Lung microvascular endothelial cell (primary cell): ENCODE measurements around the gene OLAH. TPM values are rescaled to one million over a fixed set of nuclear protein-coding genes. Genes with fewer than 3 reads are reported as not detected.

Source experiments
- DNase-seq, 2 donors: peaks; one replicate each; pipeline versions ENCODE4 v3.0.0 to v3.0.0-alpha.2; 2010; ENCODE audit warnings: low read depth in 2 of 2
- total RNA-seq: library from RNA; depleted of rRNA; stranded (reverse); fragments of >200 nt; gene quantifications from 2 replicates; pipeline ENCODE4 v1.2.1, GENCODE V29; 2014

The OLAH gene
- total RNA-seq, 1 donor from 2014 or later: 0.20 TPM

DNA sequence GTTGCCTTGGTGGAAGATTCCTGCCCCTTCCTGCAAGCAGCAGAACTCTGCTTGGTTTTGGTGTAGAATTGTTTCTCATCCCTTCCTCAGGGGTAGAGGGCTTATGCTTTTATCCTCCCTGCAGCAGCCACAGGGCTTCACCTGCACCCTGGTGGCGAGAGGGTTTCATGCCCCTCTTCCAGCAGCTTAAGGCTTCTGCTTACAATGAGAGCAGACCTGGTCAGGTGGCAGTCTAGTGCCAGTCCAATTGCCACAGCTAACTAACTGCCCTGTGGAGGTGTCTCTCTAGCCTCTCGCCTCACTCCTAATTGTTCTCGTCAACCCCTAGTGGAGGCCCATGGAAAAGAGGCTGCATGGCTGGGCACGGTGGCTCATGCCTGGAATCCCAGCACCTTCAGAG lies 25.5 kb downstream of the OLAH start:
- no peak for DNase-seq

- no peak for DNase-seq
Observed at GRCh38 chr10:15072358-15072757, 28.6 kb downstream of the OLAH start.

GRCh38 chr10:15075421-15075820 lies 31.7 kb downstream of the OLAH start:
- no peak for DNase-seq

- DNase-seq: no peak
Observed at GRCh38 chr10:15083674-15084501, 40.1 kb downstream of the OLAH start.

DNA sequence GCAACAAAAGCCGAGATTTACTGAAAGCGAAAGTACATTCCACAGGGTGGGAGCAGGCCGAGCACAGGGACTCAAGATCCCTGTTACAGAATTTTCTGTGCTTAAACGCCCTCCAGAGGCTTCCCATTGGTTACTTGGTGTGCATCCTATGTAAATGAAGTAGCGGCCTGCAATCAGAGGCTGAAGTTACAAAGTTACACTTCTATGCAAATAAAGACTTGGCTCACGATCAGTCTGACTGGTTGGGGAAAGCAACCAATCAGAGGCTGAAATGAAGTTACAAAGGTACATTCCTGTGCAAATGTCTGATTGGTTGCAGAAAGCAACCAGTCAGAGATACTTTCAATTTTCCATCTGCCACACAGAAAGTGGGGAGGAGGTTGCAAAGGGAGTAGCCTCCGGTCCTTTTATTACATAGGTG lies 40.8 kb downstream of the OLAH start:
- DNase-seq: peak; percentile 96 to 98

DNA sequence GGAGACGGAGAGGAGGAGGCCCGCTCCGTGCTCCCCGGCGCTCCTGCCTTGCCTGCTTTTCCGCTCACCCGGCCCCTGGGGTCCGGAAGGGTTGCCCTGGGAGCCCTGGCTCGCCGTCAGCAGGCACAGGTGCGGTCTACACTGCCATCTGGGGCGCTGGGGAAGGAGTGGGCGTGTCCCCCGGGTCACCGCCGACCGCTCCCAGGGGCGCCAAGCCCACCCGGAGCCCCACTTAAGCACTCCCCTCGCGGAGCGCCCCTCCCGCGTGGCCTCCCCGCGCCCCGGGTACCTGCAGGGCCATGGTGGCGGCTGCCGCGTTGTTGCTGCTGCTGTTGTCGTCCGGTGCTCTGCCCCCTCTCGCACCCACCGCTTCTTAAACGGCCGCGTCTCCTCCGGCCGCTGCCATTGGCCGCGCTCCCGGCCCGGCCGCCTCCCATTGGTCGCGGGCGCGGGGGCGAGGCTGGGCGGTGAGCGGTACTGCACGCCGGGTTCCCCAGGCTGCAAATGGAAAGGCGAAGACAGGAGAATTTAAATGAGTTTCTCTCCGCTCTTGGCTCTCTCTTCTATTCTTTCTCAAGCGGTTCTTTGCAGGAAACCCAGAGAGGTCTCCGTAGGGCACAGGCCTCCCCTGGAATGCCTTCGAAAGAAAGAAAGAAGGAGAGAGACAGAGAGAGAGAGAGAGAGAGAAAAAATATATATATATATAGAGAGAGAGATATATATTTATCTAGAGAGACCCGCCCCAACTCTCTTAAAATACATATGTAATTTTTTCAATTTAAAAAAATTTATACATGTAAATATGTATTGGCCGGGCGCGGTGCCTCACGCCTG lies 44.9 kb downstream of the OLAH start, which contains the start of gene ACBD7:
ACBD7 (minus strand) TSS at position 349 of the 834 bp plus-strand sequence; CDS start at position 301, 48 bp downstream.
- peak; percentile 81 to 82 for DNase-seq

GRCh38 chr10:15091418-15091817 lies 47.7 kb downstream of the OLAH start:
- no peak for DNase-seq

GRCh38 chr10:15092855-15093408 lies 49.2 kb downstream of the OLAH start:
- DNase-seq: no peak

- no peak for DNase-seq
Observed at GRCh38 chr10:15096661-15097010, 52.9 kb downstream of the OLAH start.

DNA sequence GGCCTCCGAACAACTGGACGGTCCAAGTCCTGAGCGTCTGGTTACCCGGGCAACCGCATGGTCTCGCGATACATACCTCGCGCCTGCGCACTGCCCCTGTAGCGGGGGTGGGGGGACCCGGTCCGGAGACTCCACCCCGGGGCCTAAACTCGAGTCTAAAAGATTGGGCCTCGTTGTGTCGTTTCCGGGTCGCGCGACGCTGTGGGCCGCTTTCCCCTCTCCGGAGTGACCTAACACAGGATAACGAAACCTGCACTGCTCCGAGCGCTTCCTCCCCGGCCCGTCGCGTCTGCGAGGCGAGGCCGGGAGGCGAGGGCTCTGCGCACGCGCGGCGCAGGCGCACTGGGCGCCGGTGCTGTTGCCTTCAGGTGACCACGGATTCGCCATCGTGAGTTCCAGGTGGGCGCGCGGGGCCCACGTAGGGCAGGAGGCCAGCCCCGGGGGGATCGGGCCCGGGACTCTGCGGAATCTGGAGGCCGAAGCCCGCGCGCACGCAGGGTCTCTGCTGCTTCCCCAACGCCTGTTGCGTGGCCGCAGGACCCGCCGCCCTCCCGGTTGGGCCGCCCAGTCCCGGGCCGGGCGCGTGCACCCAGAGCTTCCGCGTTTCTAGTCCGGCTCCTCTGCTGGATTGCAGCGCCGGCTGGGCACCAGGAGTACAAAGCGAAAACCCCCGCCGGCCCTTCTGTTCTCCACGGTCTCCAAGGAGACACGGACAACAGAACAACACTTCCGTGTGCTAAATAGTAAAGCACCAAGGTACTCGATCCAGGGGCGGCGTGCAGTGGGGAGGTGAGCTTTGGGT lies 53.5 kb downstream of the OLAH start, which contains the start of gene RPP38:
RPP38 (plus strand) TSS at position 345 of the 802 bp plus-strand sequence. CDS start 5,960 bp downstream, outside the sequence.
- peak; percentile 97 to 98 for DNase-seq

- DNase-seq: no peak
Observed at GRCh38 chr10:15099886-15100285, 56.1 kb downstream of the OLAH start.

DNA sequence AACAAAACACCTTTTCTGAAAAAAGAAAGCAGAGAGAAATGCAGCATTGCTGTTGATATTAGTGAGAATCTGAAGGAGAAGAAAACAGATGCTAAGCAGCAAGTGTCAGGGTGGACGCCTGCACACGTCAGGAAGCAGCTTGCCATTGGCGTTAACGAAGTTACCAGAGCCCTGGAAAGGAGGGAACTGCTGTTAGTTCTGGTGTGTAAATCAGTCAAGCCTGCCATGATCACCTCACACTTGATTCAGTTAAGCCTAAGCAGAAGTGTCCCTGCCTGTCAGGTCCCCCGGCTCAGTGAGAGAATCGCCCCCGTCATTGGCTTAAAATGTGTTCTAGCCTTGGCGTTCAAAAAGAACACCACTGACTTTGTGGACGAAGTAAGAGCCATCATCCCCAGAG lies 59.8 kb downstream of the OLAH start:
- DNase-seq: no peak

GRCh38 chr10:15106352-15107013 lies 62.7 kb downstream of the OLAH start:
- peak; percentile 75 to 77 for DNase-seq

- no peak for DNase-seq
Observed at GRCh38 chr10:15112657-15113056, 68.9 kb downstream of the OLAH start.

DNA sequence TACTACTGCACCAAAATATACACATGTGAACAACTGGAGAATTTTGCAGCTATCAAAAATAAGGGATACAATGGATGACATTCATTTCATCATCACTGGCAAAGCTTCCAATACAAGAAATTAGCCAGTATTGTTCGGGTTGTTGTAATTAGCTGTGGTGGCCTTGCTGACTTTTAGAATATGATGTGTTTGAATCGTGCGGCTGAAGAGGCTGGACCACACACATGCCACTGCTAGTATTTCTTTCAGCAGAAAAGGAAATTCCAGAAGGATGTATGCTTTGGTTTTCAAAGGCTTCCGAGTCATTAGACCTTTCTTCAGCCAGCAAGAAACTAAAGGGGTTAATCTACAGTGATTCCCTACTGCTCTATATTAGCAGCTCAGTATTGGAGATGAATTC lies 70.0 kb downstream of the OLAH start:
- DNase-seq: no peak

DNA sequence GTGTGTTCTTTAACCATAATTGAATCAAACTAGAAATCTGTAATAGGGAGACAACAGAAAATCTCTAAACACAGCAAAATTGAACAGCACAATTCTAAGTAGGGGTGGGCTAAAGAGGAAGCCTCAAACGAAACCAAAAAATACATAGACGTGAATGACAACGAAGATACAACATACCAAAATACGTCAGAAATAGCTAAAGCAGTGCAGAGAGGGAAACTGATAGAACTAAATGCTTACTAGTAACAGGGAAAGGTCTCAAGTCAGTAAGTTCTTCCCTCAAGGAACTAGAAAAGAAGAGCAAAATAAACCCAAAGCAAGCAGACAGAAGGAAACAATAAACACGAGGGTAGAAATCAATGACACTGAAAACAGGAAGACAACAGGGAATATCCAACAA lies 72.5 kb downstream of the OLAH start:
- no peak for DNase-seq

DNA sequence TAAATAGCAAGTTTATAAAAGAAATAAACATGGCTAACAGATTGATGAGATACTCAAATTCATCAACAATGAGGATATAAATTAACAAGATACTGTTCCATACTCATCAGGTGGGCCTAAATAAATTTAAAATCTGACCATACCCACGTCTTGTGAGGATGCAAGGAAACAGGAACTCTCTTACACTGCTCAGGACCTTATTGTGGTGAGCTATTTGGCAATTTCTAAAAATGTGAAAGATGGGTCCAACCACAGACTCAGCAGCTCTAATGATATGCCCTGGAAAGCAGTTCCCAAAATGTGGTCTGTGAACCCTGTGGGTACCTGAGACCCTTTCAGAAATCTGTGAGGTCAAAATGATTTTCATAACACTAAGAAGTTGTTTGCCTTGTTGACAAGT lies 74.9 kb downstream of the OLAH start:
- DNase-seq: no peak

DNA sequence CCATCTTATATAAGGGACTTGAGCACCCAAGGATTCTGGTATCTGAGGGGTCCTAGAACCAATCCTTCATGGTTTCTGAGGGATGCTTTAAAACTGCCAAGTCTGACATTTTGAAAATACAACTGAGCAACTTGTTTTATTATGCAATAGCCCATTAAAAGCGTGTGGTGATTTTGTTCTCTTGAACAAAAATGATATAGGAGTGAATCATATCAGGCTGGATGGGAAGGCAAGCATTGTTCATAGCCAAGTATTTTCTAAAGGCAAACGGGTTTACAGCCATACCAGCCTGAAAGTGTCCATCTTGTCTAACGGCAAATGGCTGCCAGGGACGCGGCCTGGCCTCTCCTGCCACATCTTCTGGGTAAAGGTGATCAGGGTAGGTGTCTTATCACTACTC lies 76.8 kb downstream of the OLAH start:
- no peak for DNase-seq

DNA sequence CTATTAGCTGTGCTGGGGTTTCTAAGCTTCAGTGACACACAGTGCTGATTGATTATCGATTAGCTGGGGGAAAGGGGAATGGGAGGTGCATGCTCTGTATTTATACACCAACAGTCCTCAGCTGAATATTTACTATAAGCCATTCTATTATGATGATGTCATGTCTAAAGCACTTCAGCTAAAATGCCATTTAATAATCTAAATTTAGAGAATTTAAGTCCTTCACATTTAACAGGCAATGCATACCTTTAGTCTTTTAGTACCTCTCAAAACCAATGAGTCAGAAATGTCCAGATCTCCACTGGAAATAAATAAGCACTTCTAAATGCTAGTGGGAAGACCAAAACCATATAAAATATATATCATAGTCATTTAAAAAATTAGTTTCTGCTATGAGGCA lies 78.0 kb downstream of the OLAH start:
- no peak for DNase-seq

- DNase-seq: no peak
Observed at GRCh38 chr10:15122477-15123030, 78.8 kb downstream of the OLAH start.
